ENCODE results near the gene BTN1A1. TPM values are rescaled to one million over a fixed set of nuclear protein-coding genes. Genes with fewer than 3 reads are reported as not detected.

BTN1A1 gene
- total RNA-seq, 1 experiment from 2014 or later, result 0.15 TPM

DNA sequence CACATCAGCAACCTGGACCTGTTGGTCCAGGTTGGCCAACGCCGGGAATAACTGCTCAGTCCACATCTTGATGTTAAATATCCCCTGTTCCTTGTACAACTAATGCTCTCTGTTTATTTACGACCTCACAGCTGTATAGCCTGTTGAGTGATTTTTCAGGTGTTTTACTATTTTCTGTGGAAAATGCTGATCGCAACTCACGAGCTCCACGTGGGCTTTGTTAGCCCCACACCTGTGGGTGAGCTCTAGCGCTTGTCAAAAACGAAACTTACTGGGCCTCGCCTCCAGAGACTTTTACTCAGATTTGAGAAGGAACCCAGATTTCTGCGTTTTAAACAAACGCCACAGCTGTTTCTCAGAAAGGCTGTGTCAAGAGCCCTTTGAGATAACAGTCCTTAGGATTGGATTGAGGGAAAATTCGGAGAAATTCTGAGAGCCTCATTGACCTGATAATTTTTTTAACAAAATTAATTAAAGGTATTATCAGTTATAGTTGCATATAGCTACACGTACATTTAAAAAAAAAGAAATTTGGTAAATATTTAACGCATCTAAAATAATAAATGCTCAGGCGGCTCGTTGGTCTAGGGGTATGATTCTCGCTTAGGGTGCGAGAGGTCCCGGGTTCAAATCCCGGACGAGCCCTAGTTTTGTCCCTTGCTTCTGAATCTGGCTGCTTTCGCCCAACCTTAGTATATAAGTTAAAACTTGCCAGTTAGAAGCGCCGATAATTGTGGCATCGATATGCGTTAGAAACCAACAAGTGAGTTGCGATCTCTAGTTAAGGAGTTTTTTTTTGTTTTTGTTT lies 54.8 kb downstream of the BTN1A1 start:
- no peaks in the 10 kb centered on the region for H3K36me3 Mint-ChIP-seq
- peaks cover 14% of the 10 kb centered on the region for H3K4me1 Mint-ChIP-seq
- ATAC-seq (peak; percentile 11), DNase-seq (ENCODE audit: low spot score) (peak; percentile 71)
- POLR2A ChIA-PET, result no interaction called here
- no peaks in the 10 kb centered on the region for H3K27me3 Mint-ChIP-seq (ENCODE audit: low read depth)
- peak overlapping the region; percentile 7 for H3K27ac Mint-ChIP-seq
- no peak overlapping the region for H3K4me3 Mint-ChIP-seq
- CTCF ChIA-PET, result interaction anchor here (0.7 to 2.7 kb wide), 5 partner anchors 17 to 213 kb away, joined by 3 to 13 read pairs (median 10); partner anchors contain the start of gene HMGN4
- no peaks in the 10 kb centered on the region for H3K9me3 Mint-ChIP-seq
- no peak for TF ChIP-seq GABPB1 (CRISPR knock-in tag; IDR thresholded peaks at IDR 0.05)
- TF ChIP-seq HMGA2 (CRISPR knock-in tag; IDR thresholded peaks at IDR 0.05), result peak; percentile 45
- TF ChIP-seq ZNF219 (CRISPR knock-in tag; IDR thresholded peaks at IDR 0.05; ENCODE audit: borderline replicate concordance), result no peak

DNA sequence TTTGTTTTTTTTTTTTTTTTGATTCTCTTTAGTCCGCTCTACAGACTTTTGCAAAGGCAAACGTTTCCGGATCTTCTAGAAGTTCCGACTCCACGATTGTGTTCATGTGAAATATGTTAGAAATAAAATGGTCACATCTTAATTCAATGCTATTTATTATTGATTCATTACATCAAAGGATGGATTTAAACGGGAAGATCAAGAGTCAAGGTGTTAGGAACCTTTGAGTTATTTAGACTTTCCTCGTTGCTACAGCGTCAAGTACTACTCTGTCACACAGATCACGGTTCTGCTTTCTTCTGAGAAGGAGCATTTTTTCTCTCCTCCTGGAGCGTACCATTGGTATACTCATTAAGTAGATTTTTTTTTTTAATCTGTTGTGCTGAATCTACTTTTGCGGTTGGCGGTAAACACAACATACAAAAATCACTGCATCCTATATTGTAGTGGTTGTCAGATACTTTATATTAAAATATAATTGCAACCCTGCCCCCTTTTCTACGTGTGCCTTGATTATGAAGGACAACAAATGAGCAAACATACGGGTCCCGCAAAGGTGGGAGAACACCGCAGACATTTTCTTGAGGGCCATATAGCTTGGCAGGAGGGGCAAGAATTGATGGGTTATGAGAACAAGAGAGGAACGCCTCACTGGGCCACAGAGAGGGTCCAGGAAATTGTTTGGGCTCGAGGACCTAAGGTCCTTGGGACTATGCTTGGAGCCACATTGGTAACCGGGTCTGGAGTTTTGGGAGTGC lies 55.6 kb downstream of the BTN1A1 start:
- DNase-seq (ENCODE audit: low spot score) (no peak), ATAC-seq (peak; percentile 13)
- CTCF ChIA-PET, result interaction anchor here (0.7 to 2.7 kb wide), 9 partner anchors 16 to 233 kb away, joined by 3 to 13 read pairs (median 5); partner anchors contain the start of gene HMGN4
- H3K36me3 Mint-ChIP-seq, result no peaks in the 10 kb centered on the region
- no peak for TF ChIP-seq GTF2I (CRISPR knock-in tag; conservative IDR thresholded peaks at IDR 0.05)
- TF ChIP-seq, protein P1, sequence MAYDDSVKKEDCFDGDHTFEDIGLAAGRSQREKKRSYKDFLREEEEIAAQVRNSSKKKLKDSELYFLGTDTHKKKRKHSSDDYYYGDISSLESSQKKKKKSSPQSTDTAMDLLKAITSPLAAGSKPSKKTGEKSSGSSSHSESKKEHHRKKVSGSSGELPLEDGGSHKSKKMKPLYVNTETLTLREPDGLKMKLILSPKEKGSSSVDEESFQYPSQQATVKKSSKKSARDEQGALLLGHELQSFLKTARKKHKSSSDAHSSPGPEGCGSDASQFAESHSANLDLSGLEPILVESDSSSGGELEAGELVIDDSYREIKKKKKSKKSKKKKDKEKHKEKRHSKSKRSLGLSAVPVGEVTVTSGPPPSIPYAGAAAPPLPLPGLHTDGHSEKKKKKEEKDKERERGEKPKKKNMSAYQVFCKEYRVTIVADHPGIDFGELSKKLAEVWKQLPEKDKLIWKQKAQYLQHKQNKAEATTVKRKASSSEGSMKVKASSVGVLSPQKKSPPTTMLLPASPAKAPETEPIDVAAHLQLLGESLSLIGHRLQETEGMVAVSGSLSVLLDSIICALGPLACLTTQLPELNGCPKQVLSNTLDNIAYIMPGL (CRISPR knock-in tag; IDR thresholded peaks at IDR 0.05), result peak; percentile 58; the same call in 1 of the 2 replicates
- no peak overlapping the region for H3K4me3 Mint-ChIP-seq
- no peaks in the 10 kb centered on the region for H3K9me3 Mint-ChIP-seq
- peaks cover 11% of the 10 kb centered on the region for H3K4me1 Mint-ChIP-seq
- H3K27ac Mint-ChIP-seq, result peak overlapping the region; percentile 78
- POLR2A ChIA-PET, result no interaction called here
- no peaks in the 10 kb centered on the region for H3K27me3 Mint-ChIP-seq (ENCODE audit: low read depth)

DNA sequence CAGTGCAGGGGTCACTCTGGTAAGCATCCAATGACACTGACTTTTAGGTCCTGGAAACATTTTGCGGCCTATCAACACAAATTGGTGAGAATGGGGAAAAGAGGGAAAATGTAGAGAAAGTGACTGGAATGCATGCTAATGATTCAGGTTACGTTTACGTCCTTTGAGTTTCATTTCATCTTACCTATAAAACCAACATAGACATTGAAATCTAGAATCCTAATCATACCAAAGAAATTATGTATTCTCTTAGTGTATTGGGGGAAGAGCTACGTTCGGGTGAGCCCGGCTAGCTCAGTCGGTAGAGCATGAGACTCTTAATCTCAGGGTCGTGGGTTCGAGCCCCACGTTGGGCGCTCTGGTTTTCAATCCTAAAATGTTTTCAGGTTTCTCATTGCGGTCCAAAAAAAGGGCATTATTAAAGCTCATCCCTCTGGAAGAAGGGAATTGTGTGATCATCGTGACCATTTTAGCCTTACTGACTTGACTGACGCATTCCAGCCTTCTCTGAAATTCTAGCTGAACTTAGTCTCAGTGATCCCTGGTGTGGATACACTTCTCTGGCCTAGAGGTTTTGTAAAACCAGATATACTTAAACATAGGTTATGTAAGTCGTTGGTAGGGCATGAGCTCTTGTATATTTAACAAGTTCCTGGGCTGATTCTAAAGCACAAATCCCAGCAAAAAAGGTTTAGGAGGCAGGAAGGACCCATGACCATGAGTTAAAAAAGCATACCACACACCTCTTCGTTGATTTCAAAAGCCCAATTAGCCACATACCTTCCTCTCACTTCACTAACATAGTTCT lies 56.4 kb downstream of the BTN1A1 start:
- peak; percentile 73 for ATAC-seq
- peak overlapping the region; percentile 43 for H3K27ac Mint-ChIP-seq
- ChIA-PET POLR2A (interaction anchor here (0.7 kb wide), 1 partner anchor 357 kb away, joined by 3 read pairs; a partner anchor contains a TSS), CTCF (interaction anchor here (0.7 to 2.7 kb wide), 10 partner anchors 13 to 234 kb away, joined by 3 to 13 read pairs (median 4); partner anchors contain the start of gene HMGN4)
- no peaks in the 10 kb centered on the region; the same call in 1 of the 2 replicates for H3K27me3 Mint-ChIP-seq (ENCODE audit: low read depth)
- TF ChIP-seq SP1 (CRISPR knock-in tag; conservative IDR thresholded peaks at IDR 0.05), result peak; percentile 50; the same call in 1 of the 2 replicates
- TF ChIP-seq JAZF1 (CRISPR knock-in tag; IDR thresholded peaks at IDR 0.05), result no peak
- peak; percentile 78; the same call in 1 of the 2 replicates for TF ChIP-seq NFATC4 (CRISPR knock-in tag; IDR thresholded peaks at IDR 0.05)
- peak; percentile 51; the same call in 1 of the 2 replicates for TF ChIP-seq EMX1 (CRISPR knock-in tag; IDR thresholded peaks at IDR 0.05)
- TF ChIP-seq NR1H2 (CRISPR knock-in tag; IDR thresholded peaks at IDR 0.05), result no peak
- 0 out of 2 replicates have a peak, but pooled peaks have one; percentile 18 for TF ChIP-seq ZNF232 (CRISPR knock-in tag; IDR thresholded peaks at IDR 0.05)
- 0 out of 2 replicates have a peak, but pooled peaks have one; percentile 41 for TF ChIP-seq MYBL2 (CRISPR knock-in tag; IDR thresholded peaks at IDR 0.05)
- peak; percentile 64; the same call in 1 of the 2 replicates for TF ChIP-seq GABPB1 (CRISPR knock-in tag; IDR thresholded peaks at IDR 0.05)
- TF ChIP-seq, protein P1 (CRISPR knock-in tag; IDR thresholded peaks at IDR 0.05), result peak; percentile 52; the same call in 1 of the 2 replicates
- TF ChIP-seq, protein P2, sequence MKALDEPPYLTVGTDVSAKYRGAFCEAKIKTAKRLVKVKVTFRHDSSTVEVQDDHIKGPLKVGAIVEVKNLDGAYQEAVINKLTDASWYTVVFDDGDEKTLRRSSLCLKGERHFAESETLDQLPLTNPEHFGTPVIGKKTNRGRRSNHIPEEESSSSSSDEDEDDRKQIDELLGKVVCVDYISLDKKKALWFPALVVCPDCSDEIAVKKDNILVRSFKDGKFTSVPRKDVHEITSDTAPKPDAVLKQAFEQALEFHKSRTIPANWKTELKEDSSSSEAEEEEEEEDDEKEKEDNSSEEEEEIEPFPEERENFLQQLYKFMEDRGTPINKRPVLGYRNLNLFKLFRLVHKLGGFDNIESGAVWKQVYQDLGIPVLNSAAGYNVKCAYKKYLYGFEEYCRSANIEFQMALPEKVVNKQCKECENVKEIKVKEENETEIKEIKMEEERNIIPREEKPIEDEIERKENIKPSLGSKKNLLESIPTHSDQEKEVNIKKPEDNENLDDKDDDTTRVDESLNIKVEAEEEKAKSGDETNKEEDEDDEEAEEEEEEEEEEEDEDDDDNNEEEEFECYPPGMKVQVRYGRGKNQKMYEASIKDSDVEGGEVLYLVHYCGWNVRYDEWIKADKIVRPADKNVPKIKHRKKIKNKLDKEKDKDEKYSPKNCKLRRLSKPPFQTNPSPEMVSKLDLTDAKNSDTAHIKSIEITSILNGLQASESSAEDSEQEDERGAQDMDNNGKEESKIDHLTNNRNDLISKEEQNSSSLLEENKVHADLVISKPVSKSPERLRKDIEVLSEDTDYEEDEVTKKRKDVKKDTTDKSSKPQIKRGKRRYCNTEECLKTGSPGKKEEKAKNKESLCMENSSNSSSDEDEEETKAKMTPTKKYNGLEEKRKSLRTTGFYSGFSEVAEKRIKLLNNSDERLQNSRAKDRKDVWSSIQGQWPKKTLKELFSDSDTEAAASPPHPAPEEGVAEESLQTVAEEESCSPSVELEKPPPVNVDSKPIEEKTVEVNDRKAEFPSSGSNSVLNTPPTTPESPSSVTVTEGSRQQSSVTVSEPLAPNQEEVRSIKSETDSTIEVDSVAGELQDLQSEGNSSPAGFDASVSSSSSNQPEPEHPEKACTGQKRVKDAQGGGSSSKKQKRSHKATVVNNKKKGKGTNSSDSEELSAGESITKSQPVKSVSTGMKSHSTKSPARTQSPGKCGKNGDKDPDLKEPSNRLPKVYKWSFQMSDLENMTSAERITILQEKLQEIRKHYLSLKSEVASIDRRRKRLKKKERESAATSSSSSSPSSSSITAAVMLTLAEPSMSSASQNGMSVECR (CRISPR knock-in tag; IDR thresholded peaks at IDR 0.05; ENCODE audit: borderline replicate concordance), result no peak
- TF ChIP-seq RORB (CRISPR knock-in tag; IDR thresholded peaks at IDR 0.05), result 0 out of 2 replicates have a peak, but pooled peaks have one; percentile 57
- TF ChIP-seq ETV6 (CRISPR knock-in tag; IDR thresholded peaks at IDR 0.05), result 0 out of 2 replicates have a peak, but pooled peaks have one; percentile 53
- TF ChIP-seq, protein P3, sequence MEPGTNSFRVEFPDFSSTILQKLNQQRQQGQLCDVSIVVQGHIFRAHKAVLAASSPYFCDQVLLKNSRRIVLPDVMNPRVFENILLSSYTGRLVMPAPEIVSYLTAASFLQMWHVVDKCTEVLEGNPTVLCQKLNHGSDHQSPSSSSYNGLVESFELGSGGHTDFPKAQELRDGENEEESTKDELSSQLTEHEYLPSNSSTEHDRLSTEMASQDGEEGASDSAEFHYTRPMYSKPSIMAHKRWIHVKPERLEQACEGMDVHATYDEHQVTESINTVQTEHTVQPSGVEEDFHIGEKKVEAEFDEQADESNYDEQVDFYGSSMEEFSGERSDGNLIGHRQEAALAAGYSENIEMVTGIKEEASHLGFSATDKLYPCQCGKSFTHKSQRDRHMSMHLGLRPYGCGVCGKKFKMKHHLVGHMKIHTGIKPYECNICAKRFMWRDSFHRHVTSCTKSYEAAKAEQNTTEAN (CRISPR knock-in tag; IDR thresholded peaks at IDR 0.05), result 0 out of 2 replicates have a peak, but pooled peaks have one; percentile 28
- peak; percentile 20; the same call in 1 of the 2 replicates for TF ChIP-seq TEAD1 (CRISPR knock-in tag; IDR thresholded peaks at IDR 0.05)
- peaks cover 7% of the 10 kb centered on the region for H3K4me1 Mint-ChIP-seq
- peaks cover 1% of the 10 kb centered on the region; the same call in 1 of the 2 replicates for H3K36me3 Mint-ChIP-seq
- H3K4me3 Mint-ChIP-seq, result no peak overlapping the region
- peak; percentile 77 for DNase-seq (ENCODE audit: low spot score)
- peaks cover 7% of the 10 kb centered on the region for H3K9me3 Mint-ChIP-seq

All from WTC11 (cell line).